ENCODE results near the gene SUFU. TPM values are rescaled to one million over a fixed set of nuclear protein-coding genes. Genes with fewer than 3 reads are reported as not detected.
A peak's percentile ranks its signal among the peaks of the same experiment; 100 is the strongest.

Gene SUFU
- total RNA-seq, 1 experiment from 2014 or later = 13.1 TPM

GRCh38 chr10:102461187-102462054 lies 42.4 kb upstream of the SUFU start (continued):
- TF ChIP-seq, protein P1, sequence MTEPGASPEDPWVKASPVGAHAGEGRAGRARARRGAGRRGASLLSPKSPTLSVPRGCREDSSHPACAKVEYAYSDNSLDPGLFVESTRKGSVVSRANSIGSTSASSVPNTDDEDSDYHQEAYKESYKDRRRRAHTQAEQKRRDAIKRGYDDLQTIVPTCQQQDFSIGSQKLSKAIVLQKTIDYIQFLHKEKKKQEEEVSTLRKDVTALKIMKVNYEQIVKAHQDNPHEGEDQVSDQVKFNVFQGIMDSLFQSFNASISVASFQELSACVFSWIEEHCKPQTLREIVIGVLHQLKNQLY (CRISPR knock-in tag; IDR thresholded peaks at IDR 0.05) = no peak

DNA sequence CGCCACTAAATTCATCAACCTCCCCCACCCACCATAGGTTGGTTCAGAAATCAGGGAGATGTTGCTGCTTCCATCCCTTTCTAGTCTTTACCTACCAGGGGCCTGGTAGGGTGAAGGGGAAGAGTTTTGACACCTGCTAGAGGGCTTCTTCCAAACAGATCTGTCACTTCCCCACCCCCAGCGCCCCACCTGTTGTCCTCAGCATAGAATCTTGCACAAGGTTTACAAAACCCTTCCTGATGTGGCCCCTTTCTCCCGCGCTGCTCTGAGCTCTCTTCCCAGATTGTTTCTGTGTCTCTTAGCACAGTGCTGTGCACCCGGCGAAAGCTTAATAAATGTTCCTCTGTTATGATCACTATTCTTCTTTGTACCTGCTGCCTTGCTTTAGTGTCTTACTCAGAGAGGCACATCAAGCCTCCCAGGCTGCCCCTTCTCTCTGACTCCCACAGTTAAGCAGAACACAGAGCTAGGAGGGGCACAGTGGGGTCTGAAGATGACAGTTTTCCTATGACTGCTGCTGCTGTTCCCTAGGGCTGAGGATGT lies 41.2 kb upstream of the SUFU start:
- ChIA-PET POLR2A (interaction anchor here (0.7 to 3.8 kb wide), 10 partner anchors 11 to 73 kb away, joined by 3 to 37 read pairs (median 4); partner anchors contain the start of genes C10orf95, CUEDC2, FBXL15 and PSD), CTCF (interaction anchor here (0.5 to 4.3 kb wide), 25 partner anchors 9 to 1181 kb away, joined by 3 to 33 read pairs (median 6); partner anchors contain the start of genes ACTR1A, C10orf95, CUEDC2 and FBXL15)
- ATAC-seq (no peak), DNase-seq (ENCODE audit: low spot score) (no peak)
- peak overlapping the region; percentile 97 for H3K4me3 Mint-ChIP-seq
- TF ChIP-seq, protein P2, sequence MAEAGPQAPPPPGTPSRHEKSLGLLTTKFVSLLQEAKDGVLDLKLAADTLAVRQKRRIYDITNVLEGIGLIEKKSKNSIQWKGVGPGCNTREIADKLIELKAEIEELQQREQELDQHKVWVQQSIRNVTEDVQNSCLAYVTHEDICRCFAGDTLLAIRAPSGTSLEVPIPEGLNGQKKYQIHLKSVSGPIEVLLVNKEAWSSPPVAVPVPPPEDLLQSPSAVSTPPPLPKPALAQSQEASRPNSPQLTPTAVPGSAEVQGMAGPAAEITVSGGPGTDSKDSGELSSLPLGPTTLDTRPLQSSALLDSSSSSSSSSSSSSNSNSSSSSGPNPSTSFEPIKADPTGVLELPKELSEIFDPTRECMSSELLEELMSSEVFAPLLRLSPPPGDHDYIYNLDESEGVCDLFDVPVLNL (CRISPR knock-in tag; IDR thresholded peaks at IDR 0.05; ENCODE audit: borderline replicate concordance, low read depth) = no peak
- H3K4me1 Mint-ChIP-seq = peaks cover 37% of the 10 kb centered on the region
- peaks cover 2% of the 10 kb centered on the region; the same call in 1 of the 2 replicates for H3K27me3 Mint-ChIP-seq (ENCODE audit: low read depth)
- H3K36me3 Mint-ChIP-seq = no peaks in the 10 kb centered on the region
- no peaks in the 10 kb centered on the region for H3K9me3 Mint-ChIP-seq
- peak overlapping the region; percentile 33; the same call in 1 of the 2 replicates for H3K27ac Mint-ChIP-seq

DNA sequence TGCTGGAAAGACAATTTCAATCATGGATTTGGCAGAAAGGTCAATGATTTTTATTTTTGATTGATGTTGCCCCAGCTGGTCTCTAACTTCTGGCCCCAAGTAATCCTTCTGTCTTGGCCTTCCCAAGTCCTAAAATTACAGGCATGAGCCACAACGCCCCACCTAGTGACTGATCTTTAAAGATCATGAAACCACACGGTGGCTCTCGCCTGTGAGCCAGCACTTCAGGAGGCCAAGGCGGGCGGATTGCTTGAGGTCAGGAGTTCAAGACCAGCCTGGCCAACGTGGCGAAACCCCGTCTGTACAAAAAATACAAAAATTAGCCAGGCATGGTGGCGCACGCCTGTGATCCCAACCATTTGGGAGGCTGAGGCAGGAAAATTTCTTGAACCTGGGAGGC lies 39.8 kb upstream of the SUFU start:
- no peak overlapping the region for H3K27ac Mint-ChIP-seq
- no peaks in the 10 kb centered on the region for H3K9me3 Mint-ChIP-seq
- H3K36me3 Mint-ChIP-seq = peaks cover 2% of the 10 kb centered on the region; the same call in 1 of the 2 replicates
- POLR2A ChIA-PET = interaction anchor here (1.6 to 3.8 kb wide), 2 partner anchors 13 to 42 kb away, joined by 6 to 33 read pairs; partner anchors contain the start of genes C10orf95 and FBXL15
- H3K4me1 Mint-ChIP-seq = peaks cover 37% of the 10 kb centered on the region
- DNase-seq (ENCODE audit: low spot score) = no peak
- no peak for ATAC-seq
- H3K27me3 Mint-ChIP-seq (ENCODE audit: low read depth) = peaks cover 2% of the 10 kb centered on the region; the same call in 1 of the 2 replicates
- H3K4me3 Mint-ChIP-seq = peak overlapping the region; percentile 97
- TF ChIP-seq USF2 (CRISPR knock-in tag; IDR thresholded peaks at IDR 0.05) (no peak), ATF2 (CRISPR knock-in tag; IDR thresholded peaks at IDR 0.05; ENCODE audit: borderline replicate concordance, low read depth) (no peak), ZMAT4 (CRISPR knock-in tag; IDR thresholded peaks at IDR 0.05) (no peak), SP1 (CRISPR knock-in tag; conservative IDR thresholded peaks at IDR 0.05) (no peak)
- CTCF ChIA-PET = interaction anchor here (1.1 to 4.3 kb wide), 4 partner anchors 40 to 120 kb away, joined by 3 to 33 read pairs (median 16); partner anchors contain the start of genes ACTR1A, FBXL15 and SUFU

DNA sequence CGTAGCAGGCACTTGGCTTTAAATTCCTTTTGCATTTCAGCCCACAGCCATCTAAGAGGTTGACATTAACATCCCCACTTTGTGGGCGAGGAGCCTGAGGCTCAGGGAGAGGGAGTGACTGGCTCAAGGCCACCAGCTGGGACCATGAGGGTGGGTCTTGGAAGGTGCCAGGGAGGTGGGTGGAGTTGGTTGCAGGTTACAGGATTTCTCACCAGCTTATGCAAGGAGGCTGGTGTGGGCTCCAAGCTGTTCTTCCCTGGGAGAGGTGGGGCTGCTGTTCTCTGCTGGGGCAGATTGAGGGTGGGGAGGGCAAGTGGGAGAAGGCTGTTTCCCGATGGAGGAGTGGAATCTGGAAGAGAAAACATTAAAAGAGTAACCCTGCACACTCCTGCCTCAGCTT lies 38.3 kb upstream of the SUFU start:
- ATAC-seq (no peak), DNase-seq (ENCODE audit: low spot score) (no peak)
- H3K4me3 Mint-ChIP-seq = no peak overlapping the region
- peaks cover 34% of the 10 kb centered on the region for H3K4me1 Mint-ChIP-seq
- TF ChIP-seq, protein P2 (CRISPR knock-in tag; IDR thresholded peaks at IDR 0.05; ENCODE audit: borderline replicate concordance, low read depth) = no peak
- TF ChIP-seq ATF1 (CRISPR knock-in tag; IDR thresholded peaks at IDR 0.05) = no peak
- TF ChIP-seq, protein P3, sequence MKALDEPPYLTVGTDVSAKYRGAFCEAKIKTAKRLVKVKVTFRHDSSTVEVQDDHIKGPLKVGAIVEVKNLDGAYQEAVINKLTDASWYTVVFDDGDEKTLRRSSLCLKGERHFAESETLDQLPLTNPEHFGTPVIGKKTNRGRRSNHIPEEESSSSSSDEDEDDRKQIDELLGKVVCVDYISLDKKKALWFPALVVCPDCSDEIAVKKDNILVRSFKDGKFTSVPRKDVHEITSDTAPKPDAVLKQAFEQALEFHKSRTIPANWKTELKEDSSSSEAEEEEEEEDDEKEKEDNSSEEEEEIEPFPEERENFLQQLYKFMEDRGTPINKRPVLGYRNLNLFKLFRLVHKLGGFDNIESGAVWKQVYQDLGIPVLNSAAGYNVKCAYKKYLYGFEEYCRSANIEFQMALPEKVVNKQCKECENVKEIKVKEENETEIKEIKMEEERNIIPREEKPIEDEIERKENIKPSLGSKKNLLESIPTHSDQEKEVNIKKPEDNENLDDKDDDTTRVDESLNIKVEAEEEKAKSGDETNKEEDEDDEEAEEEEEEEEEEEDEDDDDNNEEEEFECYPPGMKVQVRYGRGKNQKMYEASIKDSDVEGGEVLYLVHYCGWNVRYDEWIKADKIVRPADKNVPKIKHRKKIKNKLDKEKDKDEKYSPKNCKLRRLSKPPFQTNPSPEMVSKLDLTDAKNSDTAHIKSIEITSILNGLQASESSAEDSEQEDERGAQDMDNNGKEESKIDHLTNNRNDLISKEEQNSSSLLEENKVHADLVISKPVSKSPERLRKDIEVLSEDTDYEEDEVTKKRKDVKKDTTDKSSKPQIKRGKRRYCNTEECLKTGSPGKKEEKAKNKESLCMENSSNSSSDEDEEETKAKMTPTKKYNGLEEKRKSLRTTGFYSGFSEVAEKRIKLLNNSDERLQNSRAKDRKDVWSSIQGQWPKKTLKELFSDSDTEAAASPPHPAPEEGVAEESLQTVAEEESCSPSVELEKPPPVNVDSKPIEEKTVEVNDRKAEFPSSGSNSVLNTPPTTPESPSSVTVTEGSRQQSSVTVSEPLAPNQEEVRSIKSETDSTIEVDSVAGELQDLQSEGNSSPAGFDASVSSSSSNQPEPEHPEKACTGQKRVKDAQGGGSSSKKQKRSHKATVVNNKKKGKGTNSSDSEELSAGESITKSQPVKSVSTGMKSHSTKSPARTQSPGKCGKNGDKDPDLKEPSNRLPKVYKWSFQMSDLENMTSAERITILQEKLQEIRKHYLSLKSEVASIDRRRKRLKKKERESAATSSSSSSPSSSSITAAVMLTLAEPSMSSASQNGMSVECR (CRISPR knock-in tag; IDR thresholded peaks at IDR 0.05; ENCODE audit: borderline replicate concordance) = no peak
- no peak for TF ChIP-seq ZNF423 (CRISPR knock-in tag; IDR thresholded peaks at IDR 0.05)
- no peak for TF ChIP-seq TP53 (CRISPR knock-in tag; IDR thresholded peaks at IDR 0.05)
- no peak for TF ChIP-seq TEAD1 (CRISPR knock-in tag; IDR thresholded peaks at IDR 0.05)
- TF ChIP-seq MXD4 (CRISPR knock-in tag; IDR thresholded peaks at IDR 0.05; ENCODE audit: borderline replicate concordance) = no peak
- no peak for TF ChIP-seq ELF4 (CRISPR knock-in tag; IDR thresholded peaks at IDR 0.05; ENCODE audit: low read depth)
- H3K27ac Mint-ChIP-seq = no peak overlapping the region
- H3K36me3 Mint-ChIP-seq = peaks cover 6% of the 10 kb centered on the region; the same call in 1 of the 2 replicates
- ChIA-PET CTCF (interaction anchor here (1.0 to 1.1 kb wide), 2 partner anchors 13 to 15 kb away, joined by 3 read pairs; no protein-coding TSS in a partner anchor), POLR2A (interaction anchor here (0.5 kb wide), 1 partner anchor 179 kb away, joined by 3 read pairs; no protein-coding TSS in a partner anchor)
- no peaks in the 10 kb centered on the region for H3K9me3 Mint-ChIP-seq
- H3K27me3 Mint-ChIP-seq (ENCODE audit: low read depth) = peaks cover 2% of the 10 kb centered on the region; the same call in 1 of the 2 replicates
